MM.1S (cell line): Measurements from ENCODE around the gene TTLL10.

Experiments
- DNase-seq: peaks from one replicate; pipeline ENCODE4 v3.0.0-alpha.2; 2015
- H2AFZ ChIP-seq: fragments of 300-600 bp; sonication (generic); 2 replicates; pipeline ENCODE4 v1.6.0; 2016; ENCODE audit warnings: antibody characterized with exemption, low read length
- H3F3A ChIP-seq: fragments of 300-600 bp; sonication (generic); 2 replicates; pipeline ENCODE4 v1.6.1; 2016; ENCODE audit warnings: mild to moderate bottlenecking, antibody characterized with exemption, low read length, moderate library complexity, mixed read lengths; ENCODE audit not compliant: insufficient read depth
- H3K27ac ChIP-seq: fragments of 300-600 bp; sonication (generic); 2 replicates; pipeline ENCODE4 v1.5.1; 2016; ENCODE audit warnings: mild to moderate bottlenecking, low read length
- H3K27me3 ChIP-seq: fragments of 300-600 bp; sonication (generic); replicated peaks from 2 replicates; pipeline ENCODE4 v1.6.0; 2016; ENCODE audit warnings: low read length; ENCODE audit not compliant: insufficient read depth
- H3K36me3 ChIP-seq: fragments of 300-600 bp; sonication (generic); replicated peaks from 2 replicates; pipeline ENCODE4 v1.6.1; 2016; ENCODE audit warnings: mild to moderate bottlenecking, low read length, mixed read lengths; ENCODE audit not compliant: insufficient read depth
- H3K4me1 ChIP-seq: fragments of 300-600 bp; sonication (generic); 2 replicates; pipeline ENCODE4 v1.6.1; 2016; ENCODE audit warnings: low read length, mixed read lengths
- H3K4me2 ChIP-seq: fragments of 300-600 bp; sonication (generic); 2 replicates; pipeline ENCODE4 v1.6.0; 2016; ENCODE audit warnings: low read depth, low read length
- H3K4me3 ChIP-seq: fragments of 300-600 bp; sonication (generic); 2 replicates; pipeline ENCODE4 v1.5.1; 2016; ENCODE audit warnings: low read length, mixed read lengths
- H3K79me2 ChIP-seq: fragments of 300-600 bp; sonication (generic); 2 replicates; pipeline ENCODE4 v1.6.1; 2016; ENCODE audit warnings: mixed run types, low read length, mixed read lengths
- H3K9ac ChIP-seq: fragments of 300-600 bp; sonication (generic); 2 replicates; pipeline ENCODE4 v1.6.1; 2016; ENCODE audit warnings: low read length, mixed read lengths
- H3K9me2 ChIP-seq: fragments of 300-600 bp; sonication (generic); replicated peaks from 2 replicates; pipeline ENCODE4 v1.6.1; 2016; ENCODE audit warnings: mild to moderate bottlenecking, low read length, mixed read lengths; ENCODE audit not compliant: insufficient read depth
- H3K9me3 ChIP-seq: fragments of 300-600 bp; sonication (generic); replicated peaks from 2 replicates; pipeline ENCODE4 v1.6.1; 2016; ENCODE audit warnings: mild to moderate bottlenecking, low read length, mixed read lengths; ENCODE audit not compliant: insufficient read depth
- H4K20me1 ChIP-seq: fragments of 300-600 bp; sonication (generic); 2 replicates; pipeline ENCODE4 v1.6.1; 2016; ENCODE audit warnings: mild to moderate bottlenecking, low read length, moderate library complexity, mixed read lengths; ENCODE audit not compliant: insufficient read depth
- CTCF ChIP-seq: fragments of 300-600 bp; sonication (generic); IDR thresholded peaks from 2 replicates; pipeline ENCODE4 v1.5.1; 2016; ENCODE audit warnings: antibody characterized with exemption, low read length, mixed read lengths
- EZH2 ChIP-seq: fragments of 300-600 bp; sonication (generic); optimal IDR thresholded peaks from 2 replicates; pipeline ENCODE3; 2017; ENCODE audit warnings: low read depth, mild to moderate bottlenecking, antibody characterized with exemption, low read length, mixed read lengths
- EZH2phosphoT487 ChIP-seq: fragments of 300-600 bp; sonication (generic); IDR thresholded peaks from 2 replicates; pipeline ENCODE4 v1.6.1; 2018; ENCODE audit warnings: antibody characterized with exemption, low read length

Gene TTLL10

GRCh38 chr1:1182491-1183220 is 9.0 kb downstream of the TTLL10 start:
- no peaks in the 10 kb centered on the region for H3F3A ChIP-seq
- no peak overlapping the region for H2AFZ ChIP-seq
- no peaks in the 10 kb centered on the region for H3K79me2 ChIP-seq
- peaks cover 91% of the 10 kb centered on the region for H3K27me3 ChIP-seq
- no peaks in the 10 kb centered on the region for H3K4me1 ChIP-seq
- no peak overlapping the region for H3K4me2 ChIP-seq
- no peak overlapping the region for H3K4me3 ChIP-seq
- H4K20me1 ChIP-seq, result no peaks in the 10 kb centered on the region
- H3K36me3 ChIP-seq, result no peaks in the 10 kb centered on the region
- no peaks in the 10 kb centered on the region for H3K9me3 ChIP-seq
- H3K9ac ChIP-seq, result no peak overlapping the region
- H3K27ac ChIP-seq, result no peak overlapping the region
- TF ChIP-seq EZH2 (no peak), CTCF (no peak), EZH2phosphoT487 (no peak)
- no peak for DNase-seq
- no peaks in the 10 kb centered on the region for H3K9me2 ChIP-seq

- H3K27ac ChIP-seq, result no peak overlapping the region
- H3K36me3 ChIP-seq, result no peaks in the 10 kb centered on the region
- TF ChIP-seq EZH2 (no peak), CTCF (no peak), EZH2phosphoT487 (no peak)
- no peaks in the 10 kb centered on the region for H3F3A ChIP-seq
- H3K4me1 ChIP-seq, result no peaks in the 10 kb centered on the region
- no peak for DNase-seq
- peaks cover 91% of the 10 kb centered on the region for H3K27me3 ChIP-seq
- no peak overlapping the region for H2AFZ ChIP-seq
- H3K4me2 ChIP-seq, result no peak overlapping the region
- no peaks in the 10 kb centered on the region for H3K9me3 ChIP-seq
- H3K4me3 ChIP-seq, result no peak overlapping the region
- H3K79me2 ChIP-seq, result no peaks in the 10 kb centered on the region
- H3K9me2 ChIP-seq, result no peaks in the 10 kb centered on the region
- H4K20me1 ChIP-seq, result no peaks in the 10 kb centered on the region
- H3K9ac ChIP-seq, result no peak overlapping the region
Measured at GRCh38 chr1:1183221-1183747, 9.6 kb downstream of the TTLL10 start.

- Histone ChIP-seq H3K36me3 (no peaks in the 10 kb centered on the region), H3K4me1 (no peaks in the 10 kb centered on the region), H3K4me3 (no peak overlapping the region), H3K9me2 (no peaks in the 10 kb centered on the region), H3F3A (no peaks in the 10 kb centered on the region), H3K9me3 (no peaks in the 10 kb centered on the region), H3K9ac (no peak overlapping the region), H4K20me1 (no peaks in the 10 kb centered on the region), H3K79me2 (no peaks in the 10 kb centered on the region), H3K27ac (no peak overlapping the region), H3K27me3 (peaks cover 91% of the 10 kb centered on the region), H3K4me2 (no peak overlapping the region), H2AFZ (no peak overlapping the region)
- TF ChIP-seq CTCF (no peak), EZH2 (no peak), EZH2phosphoT487 (no peak)
- DNase-seq, result no peak
Measured at GRCh38 chr1:1183833-1184775, 10.4 kb downstream of the TTLL10 start.
